ENCODE results near the gene SEMA3B.
A peak's percentile ranks its signal among the peaks of the same experiment; 100 is the strongest.
"Not testable (repeated sequence)": the region's sequence is repeated elsewhere in the genome, so short reads cannot be mapped to it uniquely, and the experiment has no call there.

SEMA3B gene

GRCh38 chr3:50268703-50269451 lies at the start of gene SEMA3B:
TSS of gene SEMA3B (plus strand) at chr3:50269147. CDS start at chr3:50269241, 94 bp downstream.
- no peak for DNase-seq (ENCODE audit: low read depth)

- DNase-seq (ENCODE audit: low read depth) = no peak
Measured at GRCh38 chr3:50219285-50219684, 49.7 kb upstream of the SEMA3B start.

- no peak for DNase-seq (ENCODE audit: low read depth)
Measured at GRCh38 chr3:50220109-50220508, 48.8 kb upstream of the SEMA3B start.

- no peak for DNase-seq (ENCODE audit: low read depth)
Measured at GRCh38 chr3:50221051-50221410, 47.9 kb upstream of the SEMA3B start.

- DNase-seq (ENCODE audit: low read depth) = no peak
Measured at GRCh38 chr3:50221411-50222168, 47.4 kb upstream of the SEMA3B start.

GRCh38 chr3:50222169-50222528 lies 46.8 kb upstream of the SEMA3B start:
- DNase-seq (ENCODE audit: low read depth) = no peak

GRCh38 chr3:50224639-50225038 lies 44.3 kb upstream of the SEMA3B start:
- DNase-seq (ENCODE audit: low read depth) = no peak

GRCh38 chr3:50226888-50227389 lies 42.0 kb upstream of the SEMA3B start:
- no peak for DNase-seq (ENCODE audit: low read depth)

GRCh38 chr3:50227390-50228183 lies 41.4 kb upstream of the SEMA3B start:
- peak; percentile 86 for DNase-seq (ENCODE audit: low read depth)

- not testable (repeated sequence) for DNase-seq (ENCODE audit: low read depth)
Measured at GRCh38 chr3:50228184-50228763, 40.7 kb upstream of the SEMA3B start.

- no peak for DNase-seq (ENCODE audit: low read depth)
Measured at GRCh38 chr3:50229490-50229889, 39.5 kb upstream of the SEMA3B start.

GRCh38 chr3:50230104-50230793 lies 38.7 kb upstream of the SEMA3B start:
- no peak for DNase-seq (ENCODE audit: low read depth)

- DNase-seq (ENCODE audit: low read depth) = no peak
Measured at GRCh38 chr3:50230794-50231125, 38.2 kb upstream of the SEMA3B start.

GRCh38 chr3:50231581-50231980 lies 37.4 kb upstream of the SEMA3B start:
- no peak for DNase-seq (ENCODE audit: low read depth)

- DNase-seq (ENCODE audit: low read depth) = no peak
Measured at GRCh38 chr3:50232303-50232702, 36.6 kb upstream of the SEMA3B start.

GRCh38 chr3:50233176-50233575 lies 35.8 kb upstream of the SEMA3B start:
- DNase-seq (ENCODE audit: low read depth) = no peak

GRCh38 chr3:50235716-50236483 lies 33.0 kb upstream of the SEMA3B start, which contains the start of gene GNAI2:
TSS of gene GNAI2 (plus strand) at chr3:50236204. CDS start at chr3:50236336, 132 bp downstream.
- peak; percentile 97 for DNase-seq (ENCODE audit: low read depth)

- DNase-seq (ENCODE audit: low read depth) = no peak
Measured at GRCh38 chr3:50236484-50237132, 32.3 kb upstream of the SEMA3B start.

GRCh38 chr3:50237133-50237651 lies 31.8 kb upstream of the SEMA3B start:
- DNase-seq (ENCODE audit: low read depth) = no peak
